ENCODE results near the gene UBL4A. TPM values are rescaled to one million over a fixed set of nuclear protein-coding genes. Genes with fewer than 3 reads are reported as not detected.
A peak's percentile ranks its signal among the peaks of the same experiment; 100 is the strongest.

Gene UBL4A
- total RNA-seq, 6 experiments from 2014 or later: 12.6 to 34.8 (median 15.5) TPM

DNA sequence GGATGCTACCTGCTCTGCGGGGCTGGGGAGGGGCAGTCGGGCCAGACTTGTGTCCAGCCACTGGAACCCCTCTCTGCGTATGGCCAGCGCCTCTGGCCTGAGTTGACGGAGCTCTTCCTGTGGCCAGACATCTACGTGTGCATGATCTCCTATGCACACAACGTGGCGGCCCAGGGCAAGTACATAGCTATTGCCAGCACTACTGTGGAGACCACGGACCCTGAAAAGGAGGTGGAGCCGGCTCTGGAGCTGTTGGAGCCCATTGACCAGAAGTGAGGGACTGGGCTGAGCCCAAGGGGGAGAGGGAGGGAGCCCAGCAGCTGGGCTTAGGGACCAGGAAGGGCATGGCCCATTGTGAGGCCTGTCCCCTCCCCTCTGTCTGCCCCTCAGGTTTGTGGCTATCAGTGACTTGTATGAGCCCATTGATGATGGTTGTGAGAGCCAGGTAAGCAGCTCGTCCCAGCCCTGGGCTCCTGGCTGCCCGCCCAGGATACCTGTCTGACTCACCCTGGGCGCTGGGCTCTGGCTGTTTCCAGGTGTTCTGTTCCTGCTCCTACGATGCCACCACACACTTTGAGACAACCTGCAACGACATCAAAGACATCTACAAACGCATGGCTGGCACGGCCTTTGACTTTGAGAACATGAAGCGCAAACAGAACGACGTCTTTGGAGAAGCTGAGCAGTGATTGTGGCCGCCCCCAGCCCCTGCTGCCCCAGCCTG is 44.3 kb downstream of the UBL4A start:
- intact Hi-C loops (cut with DNase I): no loop called here
- ATAC-seq: no peak
- Histone ChIP-seq H3K27ac (no peak overlapping the region), H3K27me3 (no peaks in the 10 kb centered on the region), H3K9me3 (no peaks in the 10 kb centered on the region), H3K36me3 (no peaks in the 10 kb centered on the region), H3K4me1 (peaks cover 0 to 4% (median 0%) of the 10 kb centered on the region in 4 donors), H3K4me3 (no peak overlapping the region)
- WGBS (ENCODE audit: insufficient coverage, low coverage, low lambda C conversion rate, missing lambda C conversion rate): no CpG with 5 or more reads among the region's 21 CpGs
- no peak for DNase-seq
- no peak for TF ChIP-seq POLR2A (IDR thresholded peaks at IDR 0.05)
- no peak for TF ChIP-seq CTCF (IDR thresholded peaks at IDR 0.05)

- peaks cover 0 to 4% (median 0%) of the 10 kb centered on the region in 4 donors for H3K4me1 ChIP-seq
- no peak overlapping the region for H3K4me3 ChIP-seq
- no peaks in the 10 kb centered on the region for H3K27me3 ChIP-seq
- H3K27ac ChIP-seq: no peak overlapping the region
- 40% methylated on average over 1 of the region's 11 CpGs for WGBS (ENCODE audit: insufficient coverage, low coverage, low lambda C conversion rate, missing lambda C conversion rate)
- no peaks in the 10 kb centered on the region for H3K36me3 ChIP-seq
- H3K9me3 ChIP-seq: no peaks in the 10 kb centered on the region
- ATAC-seq (no peak), DNase-seq (no peak)
- TF ChIP-seq POLR2A (IDR thresholded peaks at IDR 0.05): no peak
- no peak for TF ChIP-seq CTCF (IDR thresholded peaks at IDR 0.05)
- intact Hi-C loops (cut with DNase I): no loop called here
These were observed 44.9 kb downstream of the UBL4A start for GRCh38 chrX:154441564-154441963.

DNA sequence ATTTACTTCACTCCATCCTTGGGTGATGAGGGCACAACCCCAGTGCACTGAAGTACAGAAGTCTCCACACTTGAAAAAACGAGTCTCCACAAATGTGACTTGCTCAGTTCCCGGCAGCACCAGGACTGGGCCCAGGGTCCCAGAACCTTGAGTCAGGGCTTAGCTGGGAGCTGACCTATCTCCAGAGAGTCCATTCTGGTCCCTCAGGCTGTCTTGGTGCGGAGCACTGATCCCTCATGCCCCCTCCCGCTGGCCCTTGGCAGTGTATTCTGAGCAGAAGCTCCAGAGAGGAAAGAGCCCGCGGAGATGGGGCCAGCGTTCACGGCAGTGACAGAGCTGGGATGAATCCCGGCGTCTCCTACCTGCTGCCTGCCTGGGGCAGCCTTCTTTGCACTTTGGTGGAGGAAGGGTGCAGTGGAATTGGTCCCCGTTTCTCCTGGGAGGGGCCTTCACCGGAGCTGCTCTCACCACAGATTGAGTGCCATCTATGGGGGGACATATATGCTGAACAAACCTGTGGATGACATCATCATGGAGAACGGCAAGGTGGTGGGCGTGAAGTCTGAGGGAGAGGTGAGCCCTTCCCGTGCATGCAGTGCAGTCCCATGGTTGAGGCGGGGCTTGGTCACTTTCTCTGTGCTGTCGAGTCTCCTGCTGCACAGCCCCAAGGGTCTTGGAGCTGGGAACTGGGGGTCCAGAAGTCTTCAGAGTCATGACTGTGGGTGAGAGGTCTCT is 45.6 kb downstream of the UBL4A start:
- Histone ChIP-seq H3K27me3 (no peaks in the 10 kb centered on the region), H3K36me3 (no peaks in the 10 kb centered on the region), H3K27ac (no peak overlapping the region), H3K4me3 (no peak overlapping the region), H3K9me3 (no peaks in the 10 kb centered on the region), H3K4me1 (peaks cover 0 to 4% (median 0%) of the 10 kb centered on the region in 4 donors)
- ATAC-seq (no peak), DNase-seq (no peak)
- TF ChIP-seq CTCF (IDR thresholded peaks at IDR 0.05) (no peak), POLR2A (IDR thresholded peaks at IDR 0.05) (no peak)
- intact Hi-C loops (cut with DNase I): no loop called here
- WGBS (ENCODE audit: insufficient coverage, low coverage, low lambda C conversion rate, missing lambda C conversion rate): 71% methylated on average over 8 of the region's 17 CpGs

DNA sequence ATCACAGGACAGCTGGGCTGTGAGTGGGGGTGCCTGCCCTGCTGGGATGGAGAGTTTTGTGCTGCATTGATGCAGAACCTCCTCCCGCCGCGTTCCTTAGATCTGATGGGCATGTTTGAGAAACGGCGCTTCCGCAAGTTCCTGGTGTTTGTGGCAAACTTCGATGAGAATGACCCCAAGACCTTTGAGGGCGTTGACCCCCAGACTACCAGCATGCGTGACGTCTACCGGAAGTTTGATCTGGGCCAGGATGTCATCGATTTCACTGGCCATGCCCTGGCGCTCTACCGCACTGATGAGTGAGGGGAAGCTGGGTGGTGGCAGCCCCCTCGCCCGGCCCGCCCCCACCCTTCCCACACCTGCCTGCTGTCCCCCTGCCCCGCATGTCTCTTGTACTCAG is 46.6 kb downstream of the UBL4A start:
- H3K27ac ChIP-seq: peak overlapping the region in 1 of 3 donors; percentile 14
- no peaks in the 10 kb centered on the region for H3K9me3 ChIP-seq
- peaks cover 0 to 3% (median 0%) of the 10 kb centered on the region in 4 donors for H3K4me1 ChIP-seq
- WGBS (ENCODE audit: insufficient coverage, low coverage, low lambda C conversion rate, missing lambda C conversion rate): 39% methylated on average over 10 of the region's 18 CpGs
- DNase-seq (peak; percentile 59 to 72 (median 62)), ATAC-seq (peak; percentile 35 to 56 (median 48))
- H3K27me3 ChIP-seq: no peaks in the 10 kb centered on the region
- H3K36me3 ChIP-seq: peaks cover 0 to under 1% (median 0%) of the 10 kb centered on the region in 4 donors
- intact Hi-C loops (cut with DNase I): no loop called here
- H3K4me3 ChIP-seq: no peak overlapping the region
- TF ChIP-seq CTCF (IDR thresholded peaks at IDR 0.05) (no peak), POLR2A (IDR thresholded peaks at IDR 0.05) (no peak)

All from right lobe of liver (tissue), 6 donors.